Type B pancreatic cell (in vitro differentiated cells): ENCODE data around the gene PHACTR2. TPM values are rescaled to one million over a fixed set of nuclear protein-coding genes. Genes with fewer than 3 reads are reported as not detected.

Experiments used
- DNase-seq: peaks from one replicate; pipeline ENCODE4 v3.0.0; 2021; ENCODE audit warnings: mixed read lengths; ENCODE audit not compliant: unreplicated experiment; ENCODE audit errors: extremely low spot score
- H3K27ac Mint-ChIP-seq: 2 replicates; pipeline ENCODE4 v1.8.0; 2021; ENCODE audit warnings: mild to moderate bottlenecking, mixed read lengths
- H3K27me3 Mint-ChIP-seq: 2 replicates; pipeline ENCODE4 v1.8.0; 2021; ENCODE audit warnings: mixed read lengths
- H3K36me3 Mint-ChIP-seq: 2 replicates; pipeline ENCODE4 v1.8.0; 2021; ENCODE audit warnings: mixed read lengths
- H3K4me1 Mint-ChIP-seq: one replicate; pipeline ENCODE4 v1.8.0; 2021; ENCODE audit warnings: mixed read lengths; ENCODE audit not compliant: unreplicated experiment
- H3K4me3 Mint-ChIP-seq: 2 replicates; pipeline ENCODE4 v1.8.0; 2021; ENCODE audit warnings: mild to moderate bottlenecking, mixed read lengths
- H3K9me3 Mint-ChIP-seq: 2 replicates; pipeline ENCODE4 v1.8.0; 2021; ENCODE audit warnings: mixed read lengths
- CTCF ChIP-seq: fragments of 200-600 bp; sonication (generic); conservative IDR thresholded peaks from 2 replicates; pipeline ENCODE4 v1.5.0; 2021; ENCODE audit warnings: antibody characterized with exemption, mild to moderate bottlenecking
- total RNA-seq: library from RNA; stranded (reverse); gene quantifications from 2 replicates; pipeline ENCODE4 v1.2.1, GENCODE V29; 2021; ENCODE audit warnings: low replicate concordance

The PHACTR2 gene
- total RNA-seq, 1 donor from 2014 or later: 59.2 TPM

- Mint-ChIP-seq H3K27ac (no peak overlapping the region), H3K36me3 (peaks cover 13% of the 10 kb centered on the region), H3K4me1 (no peaks in the 10 kb centered on the region), H3K9me3 (peaks cover 7% of the 10 kb centered on the region), H3K4me3 (no peak overlapping the region), H3K27me3 (no peaks in the 10 kb centered on the region)
- no peak for DNase-seq
- no peak for TF ChIP-seq CTCF
Observed at GRCh38 chr6:143711714-143712113, 33.9 kb downstream of the PHACTR2 start.

- Mint-ChIP-seq H3K4me3 (no peak overlapping the region), H3K27me3 (no peaks in the 10 kb centered on the region), H3K27ac (no peak overlapping the region), H3K9me3 (peaks cover 3% of the 10 kb centered on the region), H3K36me3 (peaks cover 31% of the 10 kb centered on the region), H3K4me1 (peaks cover 4% of the 10 kb centered on the region)
- no peak for DNase-seq
- no peak for TF ChIP-seq CTCF
Observed at GRCh38 chr6:143718472-143718871, 40.7 kb downstream of the PHACTR2 start.

- TF ChIP-seq CTCF: no peak
- H3K36me3 Mint-ChIP-seq: peaks cover 42% of the 10 kb centered on the region
- peaks cover 4% of the 10 kb centered on the region for H3K4me1 Mint-ChIP-seq
- peaks cover 5% of the 10 kb centered on the region for H3K9me3 Mint-ChIP-seq
- no peak overlapping the region for H3K4me3 Mint-ChIP-seq
- H3K27me3 Mint-ChIP-seq: no peaks in the 10 kb centered on the region
- H3K27ac Mint-ChIP-seq: no peak overlapping the region
- no peak for DNase-seq
Observed at GRCh38 chr6:143721642-143722041, 43.9 kb downstream of the PHACTR2 start.

- Mint-ChIP-seq H3K36me3 (peaks cover 50% of the 10 kb centered on the region), H3K27ac (no peak overlapping the region), H3K4me3 (no peak overlapping the region), H3K27me3 (no peaks in the 10 kb centered on the region), H3K4me1 (peaks cover 4% of the 10 kb centered on the region), H3K9me3 (peaks cover 10% of the 10 kb centered on the region)
- TF ChIP-seq CTCF: no peak
- no peak for DNase-seq
Observed at GRCh38 chr6:143724876-143725275, 47.1 kb downstream of the PHACTR2 start.

DNA sequence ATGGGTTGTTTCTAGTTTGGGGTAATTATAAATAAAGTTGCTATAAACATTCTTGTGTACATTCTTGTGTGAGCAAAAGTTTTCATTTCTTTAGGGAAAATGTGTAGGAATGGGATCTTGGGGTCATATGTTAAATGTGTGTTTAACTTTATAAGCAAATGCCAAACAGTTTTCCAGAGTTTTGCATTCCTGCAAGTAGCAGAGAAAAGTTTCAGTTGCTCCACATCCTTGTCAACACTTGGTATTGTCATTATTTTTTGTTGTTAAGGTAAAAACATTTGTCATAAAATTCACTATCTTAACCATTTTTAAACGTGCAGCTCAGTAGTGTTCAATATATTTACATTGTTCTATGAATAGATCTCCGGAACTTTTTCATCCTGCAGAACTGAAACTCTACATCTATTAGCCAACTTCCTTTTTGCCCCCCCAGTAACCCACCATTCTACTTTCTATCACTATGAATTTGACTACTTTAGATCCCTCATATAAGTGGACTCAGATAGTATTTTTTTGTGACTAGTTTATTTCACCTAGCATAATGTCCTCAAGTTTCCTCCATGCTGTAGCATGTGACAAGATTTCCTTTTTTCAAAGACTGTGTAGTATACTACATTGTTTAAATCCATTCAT is 48.4 kb downstream of the PHACTR2 start:
- Mint-ChIP-seq H3K9me3 (peaks cover 10% of the 10 kb centered on the region), H3K36me3 (peaks cover 45% of the 10 kb centered on the region), H3K27me3 (no peaks in the 10 kb centered on the region), H3K4me1 (peaks cover 4% of the 10 kb centered on the region), H3K4me3 (no peak overlapping the region), H3K27ac (no peak overlapping the region)
- TF ChIP-seq CTCF: no peak
- DNase-seq: no peak

- peaks cover 10% of the 10 kb centered on the region for H3K9me3 Mint-ChIP-seq
- no peaks in the 10 kb centered on the region for H3K4me1 Mint-ChIP-seq
- no peak for TF ChIP-seq CTCF
- no peak for DNase-seq
- peak overlapping the region; percentile 46 for H3K27ac Mint-ChIP-seq
- H3K4me3 Mint-ChIP-seq: no peak overlapping the region
- peaks cover 45% of the 10 kb centered on the region for H3K36me3 Mint-ChIP-seq
- no peaks in the 10 kb centered on the region for H3K27me3 Mint-ChIP-seq
Observed at GRCh38 chr6:143727035-143727434, 49.3 kb downstream of the PHACTR2 start.
